Gastrocnemius medialis (tissue), 4 donors: ENCODE measurements around the gene ESPNL. TPM values are rescaled to one million over a fixed set of nuclear protein-coding genes. Genes with fewer than 3 reads are reported as not detected.

ENCODE experiments used
- ATAC-seq, 2 donors: fragments of 150-250 bp; one replicate each; pipeline ENCODE4 v1.9.1; 2016
- DNase-seq, 2 donors: peaks; one replicate each; pipeline ENCODE4 v3.0.0-alpha.2; 2019
- H3K27ac ChIP-seq, 4 donors: fragments of 200-600 bp; sonication (generic); 1 replicate in 1 of 4; 2 replicates in 3 of 4; pipeline ENCODE4 v1.5.1; 2016 to 2018; ENCODE audit warnings: mild to moderate bottlenecking in 2 of 4, moderate library complexity in 1 of 4
- H3K27me3 ChIP-seq, 3 donors: fragments of 200-600 bp; sonication (generic) in 2 of 3; 1 replicate in 1 of 3; 2 replicates in 2 of 3; pipeline versions ENCODE4 v1.5.1 to v1.6.0; 2016 to 2019; ENCODE audit warnings: mild to moderate bottlenecking in 1 of 3, moderate library complexity in 1 of 3
- H3K36me3 ChIP-seq, 2 donors: fragments of 200-600 bp; sonication (generic) in 1 of 2; one replicate each; pipeline ENCODE4 v1.5.1; 2017 to 2018
- H3K4me1 ChIP-seq, 2 donors: fragments of 200-600 bp; sonication (generic) in 1 of 2; one replicate each; pipeline ENCODE4 v1.5.1; 2016 to 2017; ENCODE audit warnings: mild to moderate bottlenecking in 2 of 2
- H3K4me3 ChIP-seq, 4 donors: fragments of 200-600 bp; sonication (generic) in 3 of 4; 1 replicate in 1 of 4; 2 replicates in 3 of 4; pipeline ENCODE4 v1.5.1; 2016 to 2019; ENCODE audit warnings: mild to moderate bottlenecking in 2 of 4
- H3K9me3 ChIP-seq, 3 donors: fragments of 200-600 bp; sonication (generic) in 2 of 3; 1 replicate in 1 of 3; 2 replicates in 2 of 3; pipeline ENCODE4 v1.5.1; 2016 to 2019
- POLR2A ChIP-seq, 2 donors: fragments of 450-650 bp; IDR thresholded peaks; one replicate each; pipeline ENCODE4 v1.6.1; 2017; ENCODE audit warnings: antibody characterized with exemption in 2 of 2, mild to moderate bottlenecking in 2 of 2, moderate library complexity in 2 of 2
- in situ Hi-C, 4 donors: fragments of 200-750 bp; cut with MboI; loops; one replicate each; pipeline versions ENCODE4 v1.15.0 to v1.8.0; 2017; ENCODE audit warnings: low sequenced_read_pairs in 4 of 4
- intact Hi-C: fragments of 100-400 bp; cut with DNase I; formaldehyde crosslinking; loops from one replicate; pipeline ENCODE4 v1.15.1; 2023; ENCODE audit warnings: low total_unique reads
- total RNA-seq, 4 donors: library from RNA; depleted of rRNA; stranded (reverse); fragments of >200 nt; gene quantifications; one replicate each; pipeline versions ENCODE4 v1.1.0 to v1.2.3, GENCODE V29; 2016
- TF ChIP-seq, protein P1 (sequence below), 5 experiments: fragments of 450-650 bp in 3 of 5; fragments of 200-600 bp in 2 of 5; sonication (generic) in 2 of 5; IDR thresholded peaks in 4 of 5; conservative IDR thresholded peaks in 1 of 5; 1 replicate in 4 of 5; 2 replicates in 1 of 5; pipeline ENCODE4 v1.5.1; 2016 to 2019; ENCODE audit warnings: antibody characterized with exemption in 5 of 5, mild to moderate bottlenecking in 3 of 5, moderate library complexity in 3 of 5

The ESPNL gene
- total RNA-seq, 4 donors from 2014 or later: 0.11 TPM; not detected in 3

DNA sequence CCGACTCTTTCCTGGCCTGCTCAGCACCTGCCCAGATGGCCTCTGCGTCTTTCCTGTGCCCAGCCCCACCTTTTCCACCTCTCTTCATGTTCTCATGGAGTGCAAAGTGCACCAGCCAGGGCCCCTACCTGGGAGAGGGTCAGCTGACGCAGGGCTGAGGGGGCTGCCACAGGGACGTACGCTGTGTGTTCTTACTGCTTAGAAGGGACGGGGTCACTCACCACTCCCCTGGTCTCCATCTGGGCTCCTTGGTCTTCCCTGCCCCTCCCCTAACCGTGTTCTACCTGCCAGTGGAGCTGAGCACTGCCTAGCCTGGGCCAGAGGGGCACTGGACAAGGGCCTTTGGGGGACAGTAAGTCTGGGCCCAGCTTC lies 67.2 kb downstream of the ESPNL start:
- ATAC-seq (no peak), DNase-seq (no peak)
- no peak overlapping the region for H3K4me3 ChIP-seq
- in situ Hi-C loops (no loop called here), intact Hi-C loops (no loop called here)
- TF ChIP-seq, protein P1, sequence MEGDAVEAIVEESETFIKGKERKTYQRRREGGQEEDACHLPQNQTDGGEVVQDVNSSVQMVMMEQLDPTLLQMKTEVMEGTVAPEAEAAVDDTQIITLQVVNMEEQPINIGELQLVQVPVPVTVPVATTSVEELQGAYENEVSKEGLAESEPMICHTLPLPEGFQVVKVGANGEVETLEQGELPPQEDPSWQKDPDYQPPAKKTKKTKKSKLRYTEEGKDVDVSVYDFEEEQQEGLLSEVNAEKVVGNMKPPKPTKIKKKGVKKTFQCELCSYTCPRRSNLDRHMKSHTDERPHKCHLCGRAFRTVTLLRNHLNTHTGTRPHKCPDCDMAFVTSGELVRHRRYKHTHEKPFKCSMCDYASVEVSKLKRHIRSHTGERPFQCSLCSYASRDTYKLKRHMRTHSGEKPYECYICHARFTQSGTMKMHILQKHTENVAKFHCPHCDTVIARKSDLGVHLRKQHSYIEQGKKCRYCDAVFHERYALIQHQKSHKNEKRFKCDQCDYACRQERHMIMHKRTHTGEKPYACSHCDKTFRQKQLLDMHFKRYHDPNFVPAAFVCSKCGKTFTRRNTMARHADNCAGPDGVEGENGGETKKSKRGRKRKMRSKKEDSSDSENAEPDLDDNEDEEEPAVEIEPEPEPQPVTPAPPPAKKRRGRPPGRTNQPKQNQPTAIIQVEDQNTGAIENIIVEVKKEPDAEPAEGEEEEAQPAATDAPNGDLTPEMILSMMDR (IDR thresholded peaks at IDR 0.05 in 4 of 5, conservative IDR thresholded peaks at IDR 0.05 in 1 of 5): no peak
- no peak for TF ChIP-seq POLR2A (IDR thresholded peaks at IDR 0.05)
- peaks cover 15 to 16% of the 10 kb centered on the region in 2 donors for H3K4me1 ChIP-seq
- no peaks in the 10 kb centered on the region for H3K9me3 ChIP-seq
- H3K36me3 ChIP-seq: peaks cover 0 to 33% of the 10 kb centered on the region in 2 donors
- H3K27ac ChIP-seq: peak overlapping the region; percentile 8 to 33 (median 20)
- no peaks in the 10 kb centered on the region for H3K27me3 ChIP-seq

DNA sequence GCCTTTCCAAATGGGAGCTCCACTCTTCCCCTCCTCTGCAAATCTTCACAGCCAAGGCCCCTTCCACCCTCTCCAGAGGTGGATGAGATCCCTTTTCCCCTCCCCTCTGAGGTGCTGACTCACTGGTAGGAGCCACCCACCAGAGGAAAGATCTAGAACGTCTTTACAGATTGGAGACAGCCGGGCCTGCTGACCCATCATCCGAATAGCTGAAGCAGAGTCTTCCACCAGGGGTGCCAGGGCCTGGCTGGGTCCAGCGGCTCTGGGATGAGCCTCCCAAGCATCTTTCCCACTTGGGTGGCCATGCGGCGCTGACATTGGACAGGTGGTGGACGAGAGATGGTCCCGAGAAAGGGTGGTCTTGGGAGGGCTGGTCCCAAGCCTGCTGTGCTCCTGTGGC lies 67.6 kb downstream of the ESPNL start:
- peaks cover 0 to 38% of the 10 kb centered on the region in 2 donors for H3K36me3 ChIP-seq
- ATAC-seq (no peak), DNase-seq (no peak)
- H3K9me3 ChIP-seq: no peaks in the 10 kb centered on the region
- no peaks in the 10 kb centered on the region for H3K27me3 ChIP-seq
- no peak for TF ChIP-seq POLR2A (IDR thresholded peaks at IDR 0.05)
- TF ChIP-seq, protein P1 (IDR thresholded peaks at IDR 0.05 in 4 of 5, conservative IDR thresholded peaks at IDR 0.05 in 1 of 5): no peak
- H3K27ac ChIP-seq: peak overlapping the region in 2 of 4 donors; percentile 8 to 22
- no peak overlapping the region for H3K4me3 ChIP-seq
- H3K4me1 ChIP-seq: peaks cover 15 to 16% of the 10 kb centered on the region in 2 donors
- intact Hi-C loops (no loop called here), in situ Hi-C loops (no loop called here)

DNA sequence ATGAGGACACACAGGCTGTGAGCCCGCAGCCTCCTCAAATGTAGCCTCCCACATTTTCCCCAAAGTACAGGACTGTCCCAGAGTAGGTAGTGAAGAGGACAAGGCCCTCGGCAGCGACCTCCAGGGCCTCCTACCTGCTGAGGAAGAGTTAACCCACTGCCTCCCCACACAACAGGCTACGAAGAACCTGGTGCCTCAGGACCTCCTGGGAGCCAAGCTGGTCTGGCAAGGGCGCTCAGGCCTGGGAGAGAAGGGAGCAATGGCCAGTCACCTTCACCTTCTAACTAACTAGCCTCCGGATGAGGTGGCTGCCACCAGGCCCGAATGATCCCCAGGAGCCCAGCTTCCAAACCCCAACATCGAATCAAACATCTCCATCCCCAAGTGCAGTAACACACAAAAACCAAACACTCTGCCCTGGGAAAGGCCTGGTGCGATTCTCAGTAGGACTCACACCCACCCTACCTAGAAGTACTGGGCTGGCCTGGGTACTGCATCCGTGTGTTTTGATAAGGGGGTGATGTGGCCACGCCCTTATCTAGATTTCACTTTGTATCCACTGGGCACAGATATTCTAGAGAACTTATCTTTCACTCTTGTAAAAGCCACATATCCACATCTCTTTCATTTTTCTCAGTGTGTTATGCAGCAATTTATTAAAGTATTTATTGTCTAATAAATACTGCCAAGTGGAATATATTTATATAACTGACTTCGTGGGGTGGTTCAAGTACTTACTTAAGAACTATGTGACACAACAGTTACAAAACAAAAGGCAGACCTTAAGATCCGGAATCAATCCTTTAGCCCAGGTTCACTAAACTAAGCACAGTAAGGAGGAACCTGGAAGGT lies 68.3 kb downstream of the ESPNL start:
- H3K36me3 ChIP-seq: peaks cover 0 to 44% of the 10 kb centered on the region in 2 donors
- no peak overlapping the region for H3K4me3 ChIP-seq
- H3K9me3 ChIP-seq: no peaks in the 10 kb centered on the region
- H3K4me1 ChIP-seq: peaks cover 15 to 16% of the 10 kb centered on the region in 2 donors
- H3K27me3 ChIP-seq: no peaks in the 10 kb centered on the region
- DNase-seq: no peak
- intact Hi-C loops (no loop called here), in situ Hi-C loops (no loop called here)
- no peak for TF ChIP-seq POLR2A (IDR thresholded peaks at IDR 0.05)
- TF ChIP-seq, protein P1 (IDR thresholded peaks at IDR 0.05 in 4 of 5, conservative IDR thresholded peaks at IDR 0.05 in 1 of 5): no peak
- H3K27ac ChIP-seq: peak overlapping the region in 3 of 4 donors; percentile 27 to 49 (median 28)
- no peak for ATAC-seq

DNA sequence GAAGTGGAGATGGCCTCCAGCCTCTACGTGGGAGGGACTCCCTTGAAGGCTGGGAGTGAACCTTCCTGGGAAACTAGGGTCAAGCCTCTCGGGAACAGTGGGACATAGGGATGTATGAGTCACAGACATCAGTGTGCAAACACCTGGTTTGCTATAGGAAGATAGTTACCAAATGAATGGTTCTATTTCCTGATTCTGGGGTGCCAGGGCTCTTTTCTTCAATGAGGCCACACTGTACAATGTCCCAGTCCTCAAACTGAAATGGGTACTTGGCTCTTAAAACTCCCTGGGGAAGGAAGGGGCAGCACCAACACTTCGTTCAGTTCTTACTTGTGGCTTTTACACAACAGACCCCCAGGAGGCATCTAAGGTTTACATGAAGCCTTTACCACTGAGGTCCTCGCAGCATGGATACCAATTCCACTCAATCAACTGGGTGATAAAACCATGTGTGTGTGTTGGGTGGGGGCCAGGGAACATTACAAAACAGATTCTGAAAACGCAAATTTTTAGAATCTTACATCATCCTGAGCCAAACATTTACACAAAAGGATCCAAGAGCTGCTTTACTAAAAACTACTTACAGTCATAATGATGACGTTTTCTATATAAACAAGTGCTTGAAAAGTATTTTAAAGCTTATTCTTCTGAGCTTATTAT lies 69.0 kb downstream of the ESPNL start:
- ATAC-seq (peak in 1 of 2 donors; percentile 37), DNase-seq (peak in 1 of 2 donors; percentile 31)
- intact Hi-C loops (no loop called here), in situ Hi-C loops (no loop called here)
- no peak for TF ChIP-seq POLR2A (IDR thresholded peaks at IDR 0.05)
- TF ChIP-seq, protein P1 (IDR thresholded peaks at IDR 0.05 in 4 of 5, conservative IDR thresholded peaks at IDR 0.05 in 1 of 5): no peak
- peak overlapping the region; percentile 7 to 49 (median 28) for H3K27ac ChIP-seq
- H3K27me3 ChIP-seq: no peaks in the 10 kb centered on the region
- H3K4me1 ChIP-seq: peaks cover 15 to 16% of the 10 kb centered on the region in 2 donors
- H3K36me3 ChIP-seq: peaks cover 0 to 52% of the 10 kb centered on the region in 2 donors
- no peak overlapping the region for H3K4me3 ChIP-seq
- no peaks in the 10 kb centered on the region for H3K9me3 ChIP-seq
